HFF-Myc (cell line): ENCODE data around the gene NCKIPSD.
"Not testable (repeated sequence)": the region's sequence is repeated elsewhere in the genome, so short reads cannot be mapped to it uniquely, and the experiment has no call there.

ENCODE experiments used
- DNase-seq: peaks from one replicate; pipeline ENCODE4 v3.0.0-alpha.2; 2011; ENCODE audit warnings: low read depth; ENCODE audit errors: extremely low read depth
- H3K4me3 ChIP-seq: replicated peaks from 2 replicates; pipeline ENCODE4 v1.5.1; 2011; ENCODE audit warnings: low read depth, mild to moderate bottlenecking, control low read depth, low read length
- TF ChIP-seq, protein P1 (sequence below): IDR thresholded peaks from 2 replicates; pipeline ENCODE4 v1.5.1; 2012; ENCODE audit warnings: mild to moderate bottlenecking, low read depth, low read length, control low read depth; ENCODE audit errors: missing control alignments

Gene NCKIPSD

GRCh38 chr3:48685603-48686511 is at the start of gene NCKIPSD:
Gene NCKIPSD, minus strand, starts transcription at chr3:48685915. Its CDS starts 108 bp downstream, at chr3:48685807.
- TF ChIP-seq, protein P1, sequence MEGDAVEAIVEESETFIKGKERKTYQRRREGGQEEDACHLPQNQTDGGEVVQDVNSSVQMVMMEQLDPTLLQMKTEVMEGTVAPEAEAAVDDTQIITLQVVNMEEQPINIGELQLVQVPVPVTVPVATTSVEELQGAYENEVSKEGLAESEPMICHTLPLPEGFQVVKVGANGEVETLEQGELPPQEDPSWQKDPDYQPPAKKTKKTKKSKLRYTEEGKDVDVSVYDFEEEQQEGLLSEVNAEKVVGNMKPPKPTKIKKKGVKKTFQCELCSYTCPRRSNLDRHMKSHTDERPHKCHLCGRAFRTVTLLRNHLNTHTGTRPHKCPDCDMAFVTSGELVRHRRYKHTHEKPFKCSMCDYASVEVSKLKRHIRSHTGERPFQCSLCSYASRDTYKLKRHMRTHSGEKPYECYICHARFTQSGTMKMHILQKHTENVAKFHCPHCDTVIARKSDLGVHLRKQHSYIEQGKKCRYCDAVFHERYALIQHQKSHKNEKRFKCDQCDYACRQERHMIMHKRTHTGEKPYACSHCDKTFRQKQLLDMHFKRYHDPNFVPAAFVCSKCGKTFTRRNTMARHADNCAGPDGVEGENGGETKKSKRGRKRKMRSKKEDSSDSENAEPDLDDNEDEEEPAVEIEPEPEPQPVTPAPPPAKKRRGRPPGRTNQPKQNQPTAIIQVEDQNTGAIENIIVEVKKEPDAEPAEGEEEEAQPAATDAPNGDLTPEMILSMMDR, result peak; percentile 72
- no peak for DNase-seq
- peak within 1 kb of the TSS; percentile 83 for H3K4me3 ChIP-seq

GRCh38 chr3:48735075-48735767 is 49.5 kb upstream of the NCKIPSD start:
- peak; percentile 45 for DNase-seq
- H3K4me3 ChIP-seq, result not testable (repeated sequence)

DNA sequence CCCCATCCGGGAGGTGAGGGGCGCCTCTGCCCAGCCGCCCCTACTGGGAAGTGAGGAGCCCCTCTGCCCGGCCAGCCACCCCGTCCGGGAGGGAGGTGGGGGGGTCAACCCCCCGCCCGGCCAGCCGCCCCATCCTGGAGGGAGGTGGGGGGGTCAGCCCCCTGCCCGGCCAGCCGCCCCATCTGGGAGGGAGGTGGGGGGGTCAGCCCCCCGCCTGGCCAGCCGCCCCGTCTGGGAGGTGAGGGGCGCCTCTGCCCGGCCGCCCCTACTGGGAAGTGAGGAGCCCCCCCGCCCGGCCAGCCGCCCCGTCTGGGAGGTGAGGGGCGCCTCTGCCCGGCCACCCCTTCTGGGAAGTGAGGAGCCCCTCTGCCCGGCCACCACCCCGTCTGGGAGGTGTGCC is 48.8 kb upstream of the NCKIPSD start:
- H3K4me3 ChIP-seq, DNase-seq: not testable (repeated sequence)

DNA sequence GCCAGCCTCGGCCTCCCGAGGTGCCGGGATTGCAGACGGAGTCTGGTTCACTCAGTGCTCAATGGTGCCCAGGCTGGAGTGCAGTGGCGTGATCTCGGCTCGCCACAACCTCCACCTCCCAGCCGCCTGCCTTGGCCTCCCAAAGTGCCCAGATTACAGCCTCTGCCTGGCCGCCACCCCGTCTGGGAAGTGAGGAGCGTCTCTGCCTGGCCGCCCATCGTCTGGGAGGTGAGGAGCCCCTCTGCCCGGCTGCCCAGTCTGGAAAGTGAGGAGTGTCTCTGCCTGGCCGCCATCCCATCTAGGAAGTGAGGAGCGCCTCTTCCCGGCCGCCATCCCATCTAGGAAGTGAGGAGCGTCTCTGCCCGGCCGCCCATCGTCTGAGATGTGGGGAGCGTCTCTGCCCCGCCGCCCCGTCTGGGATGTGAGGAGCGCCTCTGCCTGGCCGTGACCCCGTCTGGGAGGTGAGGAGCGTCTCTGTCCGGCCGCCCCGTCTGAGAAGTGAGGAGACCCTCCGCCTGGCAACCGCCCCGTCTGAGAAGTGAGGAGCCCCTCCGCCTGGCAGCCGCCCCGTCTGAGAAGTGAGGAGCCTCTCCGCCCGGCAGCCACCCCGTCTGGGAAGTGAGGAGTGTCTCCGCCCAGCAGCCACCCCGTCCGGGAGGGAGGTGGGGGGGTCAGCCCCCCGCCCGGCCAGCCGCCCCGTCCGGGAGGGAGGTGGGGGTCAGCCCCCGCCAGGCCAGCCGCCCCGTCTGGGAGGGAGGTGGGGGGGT is 48.2 kb upstream of the NCKIPSD start:
- not testable (repeated sequence) for H3K4me3 ChIP-seq, DNase-seq

GRCh38 chr3:48727511-48727910 is 41.8 kb upstream of the NCKIPSD start:
- no peak overlapping the region for H3K4me3 ChIP-seq
- DNase-seq, result no peak
- TF ChIP-seq, protein P1, result no peak

DNA sequence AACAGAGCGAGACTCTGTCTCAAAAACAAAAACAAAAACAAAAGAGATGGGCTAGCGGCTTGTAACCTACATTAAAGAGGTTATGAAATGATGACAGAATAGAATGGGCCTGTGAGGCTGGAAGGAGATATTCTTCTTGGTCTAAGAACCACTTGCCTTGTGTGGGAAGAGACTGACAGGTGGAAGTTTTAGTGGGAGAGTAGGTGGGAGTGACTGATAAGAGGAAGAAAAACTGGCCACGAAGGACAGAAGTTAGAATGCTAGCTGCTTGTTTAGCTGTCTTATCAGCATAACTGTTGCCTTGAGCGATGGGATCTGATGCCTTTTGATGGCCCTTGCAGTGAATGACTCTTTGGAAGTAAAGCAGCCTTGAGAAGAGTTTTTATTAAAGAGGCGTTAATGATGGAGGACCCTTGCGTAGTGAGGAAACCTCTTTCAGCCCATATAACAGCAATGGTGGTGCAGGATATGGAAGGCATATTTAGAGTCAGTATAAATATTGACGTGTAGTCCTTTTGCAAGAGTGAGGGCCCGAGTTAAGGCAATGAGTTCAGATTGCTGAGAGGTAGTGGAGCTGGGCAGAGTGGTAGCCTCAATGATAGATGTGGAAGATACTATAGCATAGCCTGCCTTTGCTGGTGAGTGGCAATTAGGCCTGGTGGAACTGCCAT is 39.6 kb upstream of the NCKIPSD start:
- H3K4me3 ChIP-seq, result not testable (repeated sequence)

DNA sequence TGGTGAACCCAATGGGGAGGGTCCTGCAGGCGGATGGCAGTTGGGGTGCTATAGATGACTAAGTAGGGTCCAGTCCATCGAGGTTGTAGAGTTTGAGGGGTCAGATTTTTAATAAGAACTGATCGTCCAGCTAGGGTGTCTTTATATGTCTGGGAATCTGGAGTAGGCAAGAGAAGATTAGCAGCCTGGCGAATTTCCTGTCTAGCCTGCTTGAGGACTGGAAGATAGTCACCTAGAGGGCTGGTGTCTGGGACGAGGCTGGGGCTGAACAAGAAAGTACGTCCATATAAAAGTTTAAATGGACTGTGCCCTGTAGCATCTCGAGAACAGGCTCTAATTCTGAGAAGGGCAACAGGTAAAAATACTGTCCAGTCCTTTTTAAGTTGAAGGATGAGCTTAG is 38.0 kb upstream of the NCKIPSD start:
- H3K4me3 ChIP-seq, result no peak overlapping the region
- no peak for DNase-seq
- TF ChIP-seq, protein P1, result no peak

More for the DNA sequence above, 39.6 kb upstream of the NCKIPSD start:
- DNase-seq, result not testable (repeated sequence)

DNA sequence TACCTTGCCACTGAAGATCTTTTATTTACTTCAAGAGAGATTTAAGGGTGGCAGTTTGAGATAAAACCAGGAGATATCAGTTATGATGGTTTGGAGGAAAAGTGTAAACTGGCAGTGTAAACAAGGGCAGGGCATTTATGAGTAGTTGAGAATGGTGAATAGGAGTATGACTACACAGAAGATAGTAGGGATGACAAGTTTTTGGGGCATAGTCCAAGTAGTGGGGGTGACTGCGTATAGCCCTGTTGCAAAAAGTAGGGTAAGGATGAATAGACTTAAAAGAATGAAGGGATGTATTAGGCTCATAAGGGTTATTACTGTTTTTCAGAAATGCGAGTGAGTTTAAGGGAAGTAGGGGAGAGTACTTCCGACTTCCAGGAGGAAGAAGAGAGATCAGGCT is 37.6 kb upstream of the NCKIPSD start:
- not testable (repeated sequence) for H3K4me3 ChIP-seq, DNase-seq
